Activated CD4-positive, alpha-beta memory T cell treated with anti-CD3 and anti-CD28 coated beads for 36 hours (primary cell): Measurements from ENCODE around the gene TP53BP1. TPM values are rescaled to one million over a fixed set of nuclear protein-coding genes. Genes with fewer than 3 reads are reported as not detected.
A peak's percentile ranks its signal among the peaks of the same experiment; 100 is the strongest.

ENCODE experiments used
- CTCF ChIA-PET: fragments of 350-600 bp; sonication (Branson Sonifier 250); formaldehyde crosslinking; loops from one replicate; lab custom pipeline; 2021; ENCODE audit warnings: antibody characterized with exemption, inconsistent platforms; lab: Charles Lee
- POLR2A ChIA-PET: fragments of 350-600 bp; sonication (Branson Sonifier 250); formaldehyde crosslinking; loops from one replicate; lab custom pipeline; 2021; ENCODE audit warnings: antibody characterized with exemption; lab: Charles Lee
- DNase-seq: peaks from one replicate; pipeline ENCODE4 v3.0.0-alpha.2; 2020
- H3K27ac Mint-ChIP-seq: one replicate; pipeline ENCODE4 v1.8.0; 2021; ENCODE audit warnings: mixed read lengths
- H3K27me3 Mint-ChIP-seq: one replicate; pipeline ENCODE4 v1.8.0; 2021; ENCODE audit warnings: mixed read lengths
- H3K36me3 Mint-ChIP-seq: one replicate; pipeline ENCODE4 v1.8.0; 2021; ENCODE audit warnings: mixed read lengths
- H3K4me1 Mint-ChIP-seq: one replicate; pipeline ENCODE4 v1.8.0; 2021; ENCODE audit warnings: low read depth, mixed read lengths
- H3K4me3 Mint-ChIP-seq: one replicate; pipeline ENCODE4 v1.8.0; 2021; ENCODE audit warnings: mild to moderate bottlenecking, mixed read lengths
- H3K9me3 Mint-ChIP-seq: one replicate; pipeline ENCODE4 v1.8.0; 2021; ENCODE audit warnings: mixed read lengths
- intact Hi-C: fragments of 100-400 bp; cut with micrococcal nuclease; formaldehyde crosslinking; loops from one replicate; pipeline ENCODE4 v1.15.1; 2023
- total RNA-seq, 2 experiments: library from RNA; stranded (reverse); gene quantifications; one replicate each; pipeline ENCODE4 v1.2.3, GENCODE V29; 2021

The TP53BP1 gene
- total RNA-seq, 2 experiments from 2014 or later, result 26.4 to 32.0 TPM

- Mint-ChIP-seq H3K27me3 (no peaks in the 10 kb centered on the region), H3K36me3 (peaks cover 44% of the 10 kb centered on the region), H3K9me3 (peaks cover 30% of the 10 kb centered on the region), H3K4me1 (peaks cover 51% of the 10 kb centered on the region), H3K4me3 (peak within 1 kb of the TSS; percentile 90), H3K27ac (peak within 1 kb of the TSS; percentile 75)
- POLR2A ChIA-PET, result interaction anchor here (0.6 to 1.7 kb wide), 6 partner anchors 8 to 1374 kb away, joined by 3 to 8 read pairs (median 4); no protein-coding TSS in a partner anchor
- intact Hi-C loops, result loop anchor here (1.0 to 10.0 kb wide), 2 partner anchors 41 to 144 kb away; partner anchors contain the start of genes LCMT2 and MAP1A
- CTCF ChIA-PET, result interaction anchor here (0.5 to 2.2 kb wide), 12 partner anchors 8 to 914 kb away, joined by 3 to 12 read pairs (median 4); no protein-coding TSS in a partner anchor
- peak; percentile 86 for DNase-seq
Measured at GRCh38 chr15:43370975-43371974, 121.7 kb downstream of the TP53BP1 start, which contains the start of the genes TUBGCP4 and ZSCAN29. TSS of gene TUBGCP4 (plus strand) at chr15:43371101. CDS start at chr15:43371355, 254 bp downstream. TSS of gene ZSCAN29 (minus strand) at chr15:43371043. CDS start at chr15:43369913, 1,130 bp downstream.

- Mint-ChIP-seq H3K36me3 (peaks cover 48% of the 10 kb centered on the region), H3K27ac (peak overlapping the region; percentile 54), H3K4me3 (peak overlapping the region; percentile 90), H3K4me1 (peaks cover 53% of the 10 kb centered on the region), H3K9me3 (peaks cover 33% of the 10 kb centered on the region), H3K27me3 (no peaks in the 10 kb centered on the region)
- CTCF ChIA-PET, result interaction anchor here (0.6 to 2.2 kb wide), 8 partner anchors 9 to 145 kb away, joined by 3 to 12 read pairs (median 4); no protein-coding TSS in a partner anchor
- intact Hi-C loops, result loop anchor here (10.0 kb wide), 1 partner anchor 144 kb away; the partner anchor contains the start of gene MAP1A
- peak; percentile 15 for DNase-seq
- POLR2A ChIA-PET, result interaction anchor here (0.6 to 1.6 kb wide), 5 partner anchors 12 to 1373 kb away, joined by 3 to 8 read pairs (median 4); no protein-coding TSS in a partner anchor
Measured at GRCh38 chr15:43370310-43370974, 122.5 kb downstream of the TP53BP1 start.

GRCh38 chr15:43361313-43361903 lies 131.5 kb downstream of the TP53BP1 start:
- Mint-ChIP-seq H3K4me1 (peaks cover 4% of the 10 kb centered on the region), H3K27ac (no peak overlapping the region), H3K36me3 (peaks cover 84% of the 10 kb centered on the region), H3K9me3 (peaks cover 67% of the 10 kb centered on the region), H3K4me3 (no peak overlapping the region), H3K27me3 (no peaks in the 10 kb centered on the region)
- intact Hi-C loops, result no loop called here
- CTCF ChIA-PET, result interaction anchor here (1.1 to 2.9 kb wide), 3 partner anchors 10 to 75 kb away, joined by 3 to 14 read pairs (median 12); partner anchors contain the start of genes TUBGCP4 and ZSCAN29
- no peak for DNase-seq
- POLR2A ChIA-PET, result no interaction called here

GRCh38 chr15:43360821-43361220 lies 132.1 kb downstream of the TP53BP1 start:
- H3K36me3 Mint-ChIP-seq, result peaks cover 84% of the 10 kb centered on the region
- DNase-seq, result no peak
- no peaks in the 10 kb centered on the region for H3K4me1 Mint-ChIP-seq
- CTCF ChIA-PET, result interaction anchor here (2.4 to 2.9 kb wide), 2 partner anchors 11 to 15 kb away, joined by 12 to 14 read pairs; partner anchors contain the start of genes TUBGCP4 and ZSCAN29
- intact Hi-C loops, result no loop called here
- POLR2A ChIA-PET, result no interaction called here
- H3K9me3 Mint-ChIP-seq, result peaks cover 63% of the 10 kb centered on the region
- H3K27ac Mint-ChIP-seq, result no peak overlapping the region
- H3K27me3 Mint-ChIP-seq, result no peaks in the 10 kb centered on the region
- H3K4me3 Mint-ChIP-seq, result no peak overlapping the region

Other genes starting within 250 kb of the TP53BP1 start
- gene TGM5, start 226.2 kb downstream of the TP53BP1 start, total RNA-seq, result not detected
- gene TGM7, start 190.9 kb downstream of the TP53BP1 start, total RNA-seq, result not detected
- gene LCMT2, start 162.6 kb downstream of the TP53BP1 start, total RNA-seq, result 1 to 10 TPM; 7.7 to 9.1 TPM
- gene ZSCAN29, start 122.1 kb downstream of the TP53BP1 start, total RNA-seq, result 10 to 100 TPM; 20.6 to 20.9 TPM
- gene TUBGCP4, start 122.1 kb downstream of the TP53BP1 start, total RNA-seq, result 10 to 100 TPM; 37.3 to 37.6 TPM
- gene MAP1A, start 24.5 kb upstream of the TP53BP1 start, total RNA-seq, result 1 to 10 TPM; 1.5 TPM
- gene PPIP5K1, start 97.1 kb upstream of the TP53BP1 start, total RNA-seq, result 10 to 100 TPM; 38.6 to 44.2 TPM
- gene CKMT1B, start 100.9 kb upstream of the TP53BP1 start, total RNA-seq, result under 1 TPM in 1 of 2 experiments, not detected in 1; 0.36 TPM
- under 1 TPM; 0.44 to 0.57 TPM for gene STRC, start 125.6 kb upstream of the TP53BP1 start, total RNA-seq
- 1 to 10 TPM; 5.1 to 5.5 TPM for gene CATSPER2, start 155.7 kb upstream of the TP53BP1 start, total RNA-seq
- gene CKMT1A, start 200.7 kb upstream of the TP53BP1 start, total RNA-seq, result under 1 TPM; 0.33 to 0.41 TPM